NCI-H460 (cell line): ENCODE results near the gene RHEBL1. TPM values are rescaled to one million over a fixed set of nuclear protein-coding genes. Genes with fewer than 3 reads are reported as not detected.

Experiments
- DNase-seq: peaks from one replicate; pipeline ENCODE4 v3.0.0-alpha.2; 2016; ENCODE audit warnings: low read depth; ENCODE audit errors: extremely low read depth
- total RNA-seq: library from RNA; depleted of rRNA; stranded (reverse); fragments of >200 nt; shearing (Covaris generic); gene quantifications from 2 replicates; pipeline ENCODE4 v1.2.3, GENCODE V29; 2014

The RHEBL1 gene
- total RNA-seq, 1 experiment from 2014 or later: 5.1 TPM

- DNase-seq: no peak
These were observed 31.4 kb downstream of the RHEBL1 start for GRCh38 chr12:49038291-49038955.

- DNase-seq: no peak
These were observed 31.9 kb downstream of the RHEBL1 start for GRCh38 chr12:49037947-49038237.

- no peak for DNase-seq
These were observed 32.5 kb downstream of the RHEBL1 start for GRCh38 chr12:49037111-49037946.

GRCh38 chr12:49036029-49036428 lies 33.8 kb downstream of the RHEBL1 start:
- no peak for DNase-seq

- no peak for DNase-seq
These were observed 35.5 kb downstream of the RHEBL1 start for GRCh38 chr12:49034286-49034622.

GRCh38 chr12:49033611-49034285 lies 36.0 kb downstream of the RHEBL1 start:
- DNase-seq: no peak

GRCh38 chr12:49032679-49033447 lies 36.9 kb downstream of the RHEBL1 start:
- DNase-seq: no peak

- no peak for DNase-seq
These were observed 37.5 kb downstream of the RHEBL1 start for GRCh38 chr12:49032276-49032675.

GRCh38 chr12:49031573-49032161 lies 38.1 kb downstream of the RHEBL1 start:
- DNase-seq: no peak

- DNase-seq: no peak
These were observed 38.8 kb downstream of the RHEBL1 start for GRCh38 chr12:49030714-49031572.

- DNase-seq: no peak
These were observed 39.7 kb downstream of the RHEBL1 start for GRCh38 chr12:49030119-49030518.

GRCh38 chr12:49028666-49029275 lies 41.0 kb downstream of the RHEBL1 start:
- no peak for DNase-seq

- DNase-seq: no peak
These were observed 41.8 kb downstream of the RHEBL1 start for GRCh38 chr12:49027846-49028555.

GRCh38 chr12:49026678-49027480 lies 42.9 kb downstream of the RHEBL1 start:
- no peak for DNase-seq

- no peak for DNase-seq
These were observed 43.7 kb downstream of the RHEBL1 start for GRCh38 chr12:49026101-49026500.

GRCh38 chr12:49025463-49025862 lies 44.3 kb downstream of the RHEBL1 start:
- no peak for DNase-seq

- no peak for DNase-seq
These were observed 45.2 kb downstream of the RHEBL1 start for GRCh38 chr12:49024543-49024942.

- no peak for DNase-seq
These were observed 46.0 kb downstream of the RHEBL1 start for GRCh38 chr12:49023812-49024211.
